ENCODE data around the gene TACSTD2. TPM values are rescaled to one million over a fixed set of nuclear protein-coding genes. Genes with fewer than 3 reads are reported as not detected.
"Not testable (repeated sequence)": the region's sequence is repeated elsewhere in the genome, so short reads cannot be mapped to it uniquely, and the experiment has no call there.

TACSTD2 gene
- total RNA-seq, 4 donors from 2014 or later: 151 to 724 (median 511) TPM

GRCh38 chr1:58561633-58562032, 15.4 kb downstream of the TACSTD2 start:
- H3K27ac ChIP-seq: no peak overlapping the region
- no peak for DNase-seq (ENCODE audit: low spot score in 2 of 2)
- no peak for TF ChIP-seq POLR2A (IDR thresholded peaks at IDR 0.05)
- no peak for TF ChIP-seq EP300 (IDR thresholded peaks at IDR 0.05)
- TF ChIP-seq POLR2AphosphoS5 (IDR thresholded peaks at IDR 0.05): no peak
- no peak for TF ChIP-seq CTCF (IDR thresholded peaks at IDR 0.05)
- H3K4me1 ChIP-seq: no peaks in the 10 kb centered on the region
- 79% methylated on average over 6 of the region's 6 CpGs for WGBS
- no peak overlapping the region for H3K4me3 ChIP-seq
- H3K9me3 ChIP-seq: peaks cover 6% of the 10 kb centered on the region
- no peaks in the 10 kb centered on the region for H3K36me3 ChIP-seq
- no peaks in the 10 kb centered on the region for H3K27me3 ChIP-seq

GRCh38 chr1:58555393-58555792, 21.7 kb downstream of the TACSTD2 start:
- WGBS: 98% methylated on average over 1 of the region's 1 CpG
- DNase-seq (ENCODE audit: low spot score in 2 of 2): no peak
- H3K36me3 ChIP-seq: no peaks in the 10 kb centered on the region
- no peak overlapping the region for H3K27ac ChIP-seq
- no peak overlapping the region for H3K4me3 ChIP-seq
- TF ChIP-seq CTCF (IDR thresholded peaks at IDR 0.05): no peak
- H3K27me3 ChIP-seq: no peaks in the 10 kb centered on the region
- H3K9me3 ChIP-seq: no peaks in the 10 kb centered on the region
- no peaks in the 10 kb centered on the region for H3K4me1 ChIP-seq

- DNase-seq (ENCODE audit: low spot score in 2 of 2): no peak
- WGBS: 81% methylated on average over 8 of the region's 9 CpGs
Measured at GRCh38 chr1:58551186-58552140, 25.6 kb downstream of the TACSTD2 start.

GRCh38 chr1:58549291-58549690, 27.8 kb downstream of the TACSTD2 start:
- H3K9me3 ChIP-seq; DNase-seq (ENCODE audit: low spot score in 2 of 2); H3K36me3 ChIP-seq; H3K27ac ChIP-seq; H3K4me3 ChIP-seq; H3K27me3 ChIP-seq: not testable (repeated sequence)
- 66% methylated on average over 6 of the region's 6 CpGs for WGBS
- peaks cover 20% of the 10 kb centered on the region for H3K4me1 ChIP-seq

More at GRCh38 chr1:58551186-58552140, 25.6 kb downstream of the TACSTD2 start:
- Histone ChIP-seq H3K36me3 (no peaks in the 10 kb centered on the region), H3K9me3 (no peaks in the 10 kb centered on the region), H3K4me3 (no peak overlapping the region), H3K27ac (no peak overlapping the region), H3K27me3 (no peaks in the 10 kb centered on the region), H3K4me1 (peaks cover 8% of the 10 kb centered on the region)
- TF ChIP-seq POLR2AphosphoS5 (IDR thresholded peaks at IDR 0.05) (no peak), CTCF (IDR thresholded peaks at IDR 0.05) (no peak), EP300 (IDR thresholded peaks at IDR 0.05) (no peak), POLR2A (IDR thresholded peaks at IDR 0.05) (no peak)

GRCh38 chr1:58548371-58548770, 28.7 kb downstream of the TACSTD2 start:
- Histone ChIP-seq H3K9me3 (no peaks in the 10 kb centered on the region), H3K4me1 (peaks cover 20% of the 10 kb centered on the region), H3K36me3 (no peaks in the 10 kb centered on the region), H3K27me3 (no peaks in the 10 kb centered on the region), H3K4me3 (no peak overlapping the region), H3K27ac (no peak overlapping the region)
- no peak for DNase-seq (ENCODE audit: low spot score in 2 of 2)
- 80% methylated on average over 2 of the region's 2 CpGs for WGBS
- TF ChIP-seq POLR2A (IDR thresholded peaks at IDR 0.05) (no peak), EP300 (IDR thresholded peaks at IDR 0.05) (no peak), CTCF (IDR thresholded peaks at IDR 0.05) (no peak), POLR2AphosphoS5 (IDR thresholded peaks at IDR 0.05) (no peak)
